ENCODE data around the gene EPS15.

DNA sequence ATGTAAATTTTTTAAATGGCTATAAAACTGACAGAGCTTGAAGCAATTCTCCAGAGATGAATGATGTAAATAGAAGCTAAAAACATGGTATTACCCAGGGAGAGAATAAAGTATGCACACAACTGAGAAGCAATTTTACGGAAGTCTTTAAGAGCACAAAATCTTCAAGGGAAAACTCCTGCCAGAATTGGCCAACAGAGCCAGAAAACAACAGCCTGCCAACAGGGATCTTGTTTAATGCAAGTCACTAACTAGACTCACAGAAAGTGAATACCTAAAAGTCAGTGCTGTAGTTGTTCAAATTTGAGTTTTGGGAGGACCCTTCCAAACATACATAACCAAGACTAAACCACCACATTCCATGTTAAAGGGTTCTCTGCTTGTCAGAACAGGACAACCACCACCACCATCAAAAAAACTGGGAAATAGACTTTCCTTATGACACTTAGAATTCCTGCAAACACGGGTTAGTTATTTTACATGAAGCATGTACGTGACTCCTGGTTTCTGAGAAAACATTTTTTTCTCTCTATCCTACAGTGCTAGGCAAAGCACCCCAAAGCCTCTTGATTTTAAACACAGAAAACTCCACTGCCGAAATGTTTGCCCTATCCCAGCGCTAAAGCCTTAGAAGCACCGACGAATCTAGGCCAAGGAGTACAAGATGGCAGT lies 1.6 kb downstream of the EPS15 start:
- TF ChIP-seq, protein P1, sequence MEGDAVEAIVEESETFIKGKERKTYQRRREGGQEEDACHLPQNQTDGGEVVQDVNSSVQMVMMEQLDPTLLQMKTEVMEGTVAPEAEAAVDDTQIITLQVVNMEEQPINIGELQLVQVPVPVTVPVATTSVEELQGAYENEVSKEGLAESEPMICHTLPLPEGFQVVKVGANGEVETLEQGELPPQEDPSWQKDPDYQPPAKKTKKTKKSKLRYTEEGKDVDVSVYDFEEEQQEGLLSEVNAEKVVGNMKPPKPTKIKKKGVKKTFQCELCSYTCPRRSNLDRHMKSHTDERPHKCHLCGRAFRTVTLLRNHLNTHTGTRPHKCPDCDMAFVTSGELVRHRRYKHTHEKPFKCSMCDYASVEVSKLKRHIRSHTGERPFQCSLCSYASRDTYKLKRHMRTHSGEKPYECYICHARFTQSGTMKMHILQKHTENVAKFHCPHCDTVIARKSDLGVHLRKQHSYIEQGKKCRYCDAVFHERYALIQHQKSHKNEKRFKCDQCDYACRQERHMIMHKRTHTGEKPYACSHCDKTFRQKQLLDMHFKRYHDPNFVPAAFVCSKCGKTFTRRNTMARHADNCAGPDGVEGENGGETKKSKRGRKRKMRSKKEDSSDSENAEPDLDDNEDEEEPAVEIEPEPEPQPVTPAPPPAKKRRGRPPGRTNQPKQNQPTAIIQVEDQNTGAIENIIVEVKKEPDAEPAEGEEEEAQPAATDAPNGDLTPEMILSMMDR (conservative IDR thresholded peaks at IDR 0.05 in 1 of 2, IDR thresholded peaks at IDR 0.05 in 1 of 2; ENCODE audit: extremely low read depth in 1 of 2, insufficient read depth in 1 of 2, low read depth in 1 of 2, low read length in 2 of 2): no peak
- no peak for TF ChIP-seq EZH2 (IDR thresholded peaks at IDR 0.05; ENCODE audit: borderline replicate concordance, low read length)

Measured in mammary epithelial cell (primary cell).